NCI-H748 (cell line): ENCODE results near the gene CDH4.
"Not testable (repeated sequence)": the region's sequence is repeated elsewhere in the genome, so short reads cannot be mapped to it uniquely, and the experiment has no call there.

Experiments
- DNase-seq: peaks from one replicate; lab custom pipeline; 2025; ENCODE audit not compliant: unreplicated experiment; lab: John Stamatoyannopoulos, UW

CDH4 gene

DNA sequence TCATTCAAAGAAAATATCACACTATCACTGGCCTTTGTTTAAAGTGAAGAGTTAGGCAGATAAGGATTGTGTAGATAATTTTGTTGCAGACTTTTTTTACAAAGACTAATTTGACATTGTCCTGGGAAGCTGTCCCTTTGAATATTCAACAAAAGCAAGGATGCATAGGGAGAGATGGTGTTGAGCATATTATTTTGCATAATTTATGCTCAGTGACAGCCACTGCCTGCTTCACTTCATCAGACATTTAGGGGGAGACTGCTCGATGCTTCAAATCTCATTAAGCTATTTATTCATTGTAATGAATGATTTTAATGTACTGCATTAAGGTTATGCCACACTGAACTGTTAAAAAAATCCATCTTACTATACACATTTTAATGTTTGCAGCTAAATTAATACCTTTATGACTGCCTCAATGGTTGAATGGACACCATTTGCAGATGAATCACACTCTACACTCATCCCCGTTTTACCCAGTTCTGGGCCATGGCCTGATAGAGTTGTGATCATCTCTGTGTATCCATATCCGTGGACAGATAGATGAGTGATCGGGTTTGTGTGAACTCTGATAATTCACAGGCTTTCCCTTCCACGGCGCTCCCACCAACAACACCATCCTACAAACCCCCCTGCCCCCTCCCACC is 128.0 kb downstream of the CDH4 start:
- no peak for DNase-seq

- no peak for DNase-seq
These were observed 128.5 kb downstream of the CDH4 start for GRCh38 chr20:61380545-61380915.

DNA sequence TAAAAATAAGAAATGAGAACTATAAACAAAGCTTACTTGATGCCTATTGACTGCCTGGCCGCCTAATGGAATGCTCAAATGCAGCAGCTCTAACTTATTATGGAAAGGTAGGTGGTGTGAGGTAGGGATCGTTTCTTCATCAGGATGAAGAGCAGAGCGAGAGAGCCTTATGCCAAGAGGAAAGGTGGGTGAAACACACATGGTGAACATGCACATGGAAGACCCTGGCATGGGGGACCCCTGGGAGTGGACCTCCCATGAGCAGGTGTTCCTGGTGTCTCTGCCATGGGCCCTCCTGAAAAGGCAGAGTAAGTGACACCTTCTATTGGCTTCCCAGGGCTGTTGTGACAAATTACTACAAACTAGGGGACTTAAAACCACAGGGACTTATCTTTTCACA is 130.1 kb downstream of the CDH4 start:
- no peak for DNase-seq

DNA sequence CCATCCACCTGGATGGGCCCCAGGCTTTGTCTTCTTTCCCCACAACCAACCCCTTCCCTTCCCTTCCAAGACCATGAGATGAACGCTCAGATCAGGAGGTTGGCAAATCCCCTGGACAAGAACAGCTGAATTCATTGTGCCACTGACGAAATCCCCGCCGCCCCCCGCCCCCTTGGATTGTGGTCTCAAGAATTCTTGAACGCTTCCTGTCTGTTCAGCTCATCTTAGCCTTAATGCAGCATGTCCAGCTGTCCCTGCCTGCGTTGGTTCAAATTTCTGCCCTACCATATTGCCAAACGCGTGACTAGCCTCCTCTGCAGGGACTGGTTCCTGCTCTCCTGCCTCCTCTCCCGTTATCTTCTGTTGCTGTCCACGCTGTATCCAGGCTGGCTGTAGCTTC is 133.2 kb downstream of the CDH4 start:
- no peak for DNase-seq

GRCh38 chr20:61385731-61386130 is 133.7 kb downstream of the CDH4 start:
- DNase-seq: no peak

DNA sequence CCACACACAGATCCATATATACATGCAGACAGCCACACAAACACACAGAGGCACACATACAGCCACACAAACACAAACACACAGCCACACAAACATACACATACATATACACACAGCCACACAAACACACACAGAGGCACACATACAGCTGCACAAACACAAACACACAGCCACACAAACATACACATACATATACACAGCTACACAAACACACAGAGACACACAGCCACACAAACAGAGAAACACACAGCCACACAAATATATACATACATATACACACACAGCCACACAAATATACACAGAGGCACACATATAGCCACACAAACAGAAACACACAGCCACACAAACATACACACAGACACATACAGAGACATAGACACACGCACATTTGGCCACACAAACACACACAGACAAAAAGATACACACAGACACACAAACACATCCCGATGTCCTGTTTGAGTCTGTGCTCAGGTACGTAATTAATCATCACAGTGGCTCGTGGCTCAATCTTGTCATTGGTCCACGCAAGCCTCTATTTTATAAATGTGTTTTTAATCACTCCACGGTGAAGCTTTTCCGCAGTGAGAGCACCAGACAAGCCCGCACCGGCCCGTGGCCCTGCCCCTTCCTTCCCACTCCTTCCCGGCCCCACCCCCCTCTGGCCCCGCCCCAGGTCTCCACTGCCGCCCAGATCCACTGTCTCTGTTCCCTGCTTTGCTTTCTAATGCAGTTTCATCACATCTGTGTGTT is 135.3 kb downstream of the CDH4 start:
- peak; percentile 62 for DNase-seq

DNA sequence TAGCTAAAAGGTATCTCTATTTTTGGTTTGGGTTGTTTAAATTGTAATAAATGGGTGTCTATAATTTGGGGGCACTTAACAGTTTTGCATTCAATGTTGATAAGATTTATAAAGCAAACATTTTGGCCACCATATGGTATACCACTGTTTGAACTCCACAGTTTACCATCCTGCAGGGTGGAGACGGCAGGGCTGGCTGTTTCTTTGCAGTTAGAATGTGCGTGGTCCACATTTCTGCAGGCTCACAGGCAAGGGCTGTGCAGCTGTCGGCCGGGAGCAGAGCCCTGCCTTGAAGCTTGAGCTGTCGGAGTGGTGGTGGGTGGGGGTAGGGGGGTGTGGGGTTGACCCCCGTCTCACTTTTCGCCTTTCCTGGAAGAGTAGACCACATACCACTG is 135.9 kb downstream of the CDH4 start:
- peak; percentile 52 for DNase-seq

- DNase-seq: no peak
These were observed 137.0 kb downstream of the CDH4 start for GRCh38 chr20:61389077-61389476.

GRCh38 chr20:61391185-61391584 is 139.1 kb downstream of the CDH4 start:
- no peak for DNase-seq

- DNase-seq: no peak
These were observed 139.9 kb downstream of the CDH4 start for GRCh38 chr20:61391812-61392520.

DNA sequence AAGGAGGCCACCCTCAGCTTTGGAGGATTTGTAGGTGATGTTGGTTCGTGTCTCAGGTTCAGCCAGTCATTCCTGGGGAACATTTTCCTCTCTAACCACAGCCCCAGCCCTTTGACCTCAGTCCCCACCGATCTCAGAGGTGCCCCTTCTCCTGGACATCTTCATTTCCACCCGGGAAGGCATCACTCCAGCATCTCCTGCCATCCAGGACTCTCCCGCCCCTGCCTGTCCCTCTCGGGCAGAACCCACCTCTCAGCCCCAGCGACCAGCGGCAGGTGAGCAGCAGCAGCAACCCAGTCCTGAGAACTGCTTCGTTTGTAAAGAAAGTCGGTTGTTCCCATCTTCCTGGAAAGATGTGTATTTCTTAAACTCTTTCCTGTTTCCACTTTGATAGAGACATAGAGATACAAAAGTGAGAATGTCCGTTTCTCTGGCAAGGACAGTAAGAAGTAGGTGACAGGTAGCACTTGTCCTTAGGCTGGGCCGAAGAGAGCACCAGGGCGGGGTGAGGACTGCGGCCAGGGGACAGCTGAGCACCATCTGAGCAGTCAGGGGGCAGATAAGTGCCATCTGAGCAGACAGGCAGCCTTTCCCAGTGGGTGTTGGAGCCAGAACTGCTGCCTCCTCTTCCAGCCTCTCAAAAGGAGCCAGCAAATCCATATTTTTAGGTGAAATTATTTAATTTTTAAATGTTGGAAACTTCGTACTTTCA is 142.2 kb downstream of the CDH4 start:
- no peak for DNase-seq

GRCh38 chr20:61396262-61396848 is 144.3 kb downstream of the CDH4 start:
- no peak for DNase-seq

DNA sequence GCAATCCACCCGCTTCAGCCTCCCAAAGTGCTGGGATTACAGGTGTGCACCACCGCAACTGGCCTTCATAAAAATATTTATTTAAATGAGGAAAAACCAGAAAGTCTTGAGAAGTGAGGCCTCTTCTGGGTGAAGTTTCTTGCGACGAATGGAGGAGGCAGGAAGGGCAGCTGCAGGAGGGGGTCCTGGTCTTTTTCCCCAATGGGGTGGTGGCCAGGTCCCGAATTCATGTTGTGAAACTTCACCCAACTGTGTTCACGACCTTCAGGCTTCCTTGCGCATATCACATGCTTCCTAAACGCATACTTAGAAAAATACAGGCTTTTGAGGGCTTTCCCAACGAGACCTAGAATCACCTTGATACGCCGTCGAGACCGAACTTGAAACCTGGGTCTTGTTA is 145.1 kb downstream of the CDH4 start:
- DNase-seq: no peak

DNA sequence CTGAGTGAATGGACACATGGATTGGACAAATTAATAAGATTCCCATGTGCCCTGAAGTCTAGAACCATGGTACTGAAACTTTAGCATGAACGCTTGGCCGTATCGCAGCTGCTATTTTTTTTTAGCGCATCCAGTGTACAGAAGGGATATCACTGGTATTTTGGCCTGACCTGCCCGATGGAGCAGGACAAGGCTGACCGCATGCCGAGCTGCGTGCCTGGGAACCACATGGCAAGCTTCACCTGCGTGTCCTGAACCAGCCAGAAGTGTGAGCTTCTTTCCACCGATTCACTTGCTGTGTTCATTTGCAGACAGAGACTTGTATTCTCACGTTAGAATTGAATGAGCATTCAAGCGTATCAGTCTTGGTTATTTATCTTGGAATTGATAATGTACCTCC is 145.7 kb downstream of the CDH4 start:
- no peak for DNase-seq

GRCh38 chr20:61399433-61399832 is 147.4 kb downstream of the CDH4 start:
- DNase-seq: no peak

- DNase-seq: no peak
These were observed 148.4 kb downstream of the CDH4 start for GRCh38 chr20:61400499-61400898.

DNA sequence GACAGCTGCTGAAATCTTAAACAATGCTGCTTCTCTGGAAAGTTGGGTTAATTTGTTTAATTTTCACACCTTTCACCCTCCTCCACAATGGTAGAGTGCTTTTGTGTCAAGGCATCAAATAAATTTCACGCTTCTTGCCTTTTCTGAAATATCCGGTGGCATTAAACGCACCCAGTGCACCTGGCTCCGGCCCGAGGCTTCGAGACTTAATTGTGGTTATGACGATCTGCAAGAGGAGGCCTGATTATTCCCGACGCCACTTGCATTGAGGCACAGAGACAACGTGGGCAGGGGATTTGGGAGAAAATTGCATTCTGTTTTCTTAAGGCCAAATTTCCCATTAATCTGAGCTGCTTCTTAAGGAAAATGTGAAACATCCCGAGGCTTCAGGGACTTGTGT is 152.2 kb downstream of the CDH4 start:
- DNase-seq: peak; percentile 73

- DNase-seq: no peak
These were observed 152.9 kb downstream of the CDH4 start for GRCh38 chr20:61405007-61405406.

DNA sequence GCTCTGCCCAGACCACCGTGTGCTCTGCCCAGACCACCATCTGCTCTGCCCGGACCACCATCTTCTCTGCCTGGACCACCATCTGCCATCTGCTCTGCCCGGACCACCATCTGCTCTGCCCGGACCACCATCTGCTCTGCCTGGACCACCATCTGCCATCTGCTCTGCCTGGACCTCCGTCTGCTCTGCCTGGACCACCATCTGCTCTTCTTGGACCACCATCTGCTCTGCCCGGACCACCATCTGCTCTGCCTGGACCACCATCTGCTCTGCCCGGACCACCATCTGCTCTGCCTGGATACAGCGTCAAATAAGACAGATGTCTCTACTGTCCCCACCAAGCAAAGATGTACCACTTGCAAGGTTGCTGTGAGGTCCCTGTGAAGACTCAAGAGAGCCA is 154.7 kb downstream of the CDH4 start:
- DNase-seq: not testable (repeated sequence)

- no peak for DNase-seq
These were observed 155.5 kb downstream of the CDH4 start for GRCh38 chr20:61407561-61407960.
